ENCODE data around the gene USP22.

The USP22 gene

GRCh38 chr17:21079196-21079595, 36.4 kb upstream of the USP22 start:
- no peaks in the 10 kb centered on the region for H3K79me1 ChIP-seq (ENCODE audit: low read depth, low read length)
- no peak overlapping the region for H2BK15ac ChIP-seq (ENCODE audit: low read length)
- no peak overlapping the region for H2BK12ac ChIP-seq (ENCODE audit: low read length)
- no peak overlapping the region for H3K18ac ChIP-seq (ENCODE audit: low read length)
- DNase-seq (ENCODE audit: low spot score) = no peak
- no peak overlapping the region for H2BK5ac ChIP-seq (ENCODE audit: low read length)
- no peak overlapping the region for H4K8ac ChIP-seq (ENCODE audit: low read depth, low read length)
- no peak overlapping the region for H3K4me2 ChIP-seq (ENCODE audit: insufficient read depth, low read length, poor library complexity, severe bottlenecking)
- H3K4me3 ChIP-seq (ENCODE audit: low read length in 2 of 2) = no peak overlapping the region
- no peak overlapping the region for H4K91ac ChIP-seq (ENCODE audit: low read depth, low read length, poor library complexity)
- no peak overlapping the region for H3K14ac ChIP-seq (ENCODE audit: low read length)
- no CpG with 5 or more reads among the region's 7 CpGs for WGBS, 2 donors (ENCODE audit: extremely low coverage in 2 of 2, insufficient read length in 2 of 2, insufficient replicate concordance in 1 of 2)
- H3K4ac ChIP-seq (ENCODE audit: low read length) = no peak overlapping the region
- peaks cover 3% of the 10 kb centered on the region in 2 donors for H3K9me3 ChIP-seq (replicated peaks in 1 of 2; ENCODE audit: control insufficient read depth in 2 of 2, insufficient read depth in 1 of 2, low read depth in 1 of 2, low read length in 2 of 2)
- H3K36me3 ChIP-seq (replicated peaks in 1 of 2; ENCODE audit: control insufficient read depth in 2 of 2, insufficient read depth in 2 of 2, low read length in 2 of 2) = no peaks in the 10 kb centered on the region
- H3K27me3 ChIP-seq (ENCODE audit: control insufficient read depth in 3 of 3, insufficient read depth in 3 of 3, low read depth in 1 of 3, low read length in 3 of 3) = peaks cover 0 to 9% (median 0%) of the 10 kb centered on the region in 3 experiments
- H3K27ac ChIP-seq (replicated peaks; ENCODE audit: low read length) = no peak overlapping the region
- H3K23ac ChIP-seq (ENCODE audit: low read depth, low read length, poor library complexity) = no peak overlapping the region
- H3K4me1 ChIP-seq (ENCODE audit: control insufficient read depth in 2 of 2, insufficient read depth in 1 of 2, low read depth in 1 of 2, low read length in 2 of 2) = peaks cover 0 to 2% of the 10 kb centered on the region in 2 donors
- H3K9ac ChIP-seq (ENCODE audit: low read depth, low read length, poor library complexity) = no peak overlapping the region
- H2AK5ac ChIP-seq (ENCODE audit: low read depth, low read length) = no peak overlapping the region
- H2BK120ac ChIP-seq (ENCODE audit: low read depth, low read length) = no peak overlapping the region
- H2AFZ ChIP-seq (ENCODE audit: low read length) = no peak overlapping the region

GRCh38 chr17:21078016-21078780, 35.4 kb upstream of the USP22 start:
- Histone ChIP-seq H3K27me3 (ENCODE audit: control insufficient read depth in 3 of 3, insufficient read depth in 3 of 3, low read depth in 1 of 3, low read length in 3 of 3) (peaks cover 0 to 9% (median 0%) of the 10 kb centered on the region in 3 experiments), H2AFZ (ENCODE audit: low read length) (no peak overlapping the region), H4K8ac (ENCODE audit: low read depth, low read length) (no peak overlapping the region), H2AK5ac (ENCODE audit: low read depth, low read length) (no peak overlapping the region), H3K23ac (ENCODE audit: low read depth, low read length, poor library complexity) (no peak overlapping the region), H3K79me1 (ENCODE audit: low read depth, low read length) (no peaks in the 10 kb centered on the region), H2BK12ac (ENCODE audit: low read length) (no peak overlapping the region), H2BK120ac (ENCODE audit: low read depth, low read length) (no peak overlapping the region), H3K18ac (ENCODE audit: low read length) (no peak overlapping the region), H3K27ac (replicated peaks; ENCODE audit: low read length) (no peak overlapping the region), H3K4me1 (ENCODE audit: control insufficient read depth in 2 of 2, insufficient read depth in 1 of 2, low read depth in 1 of 2, low read length in 2 of 2) (peaks cover 0 to 2% of the 10 kb centered on the region in 2 donors), H3K4ac (ENCODE audit: low read length) (no peak overlapping the region), H3K9ac (ENCODE audit: low read depth, low read length, poor library complexity) (no peak overlapping the region), H3K4me3 (ENCODE audit: low read length in 2 of 2) (no peak overlapping the region), H3K4me2 (ENCODE audit: insufficient read depth, low read length, poor library complexity, severe bottlenecking) (no peak overlapping the region), H2BK15ac (ENCODE audit: low read length) (no peak overlapping the region), H2BK5ac (ENCODE audit: low read length) (no peak overlapping the region), H3K14ac (ENCODE audit: low read length) (no peak overlapping the region), H3K36me3 (replicated peaks in 1 of 2; ENCODE audit: control insufficient read depth in 2 of 2, insufficient read depth in 2 of 2, low read length in 2 of 2) (no peaks in the 10 kb centered on the region), H4K91ac (ENCODE audit: low read depth, low read length, poor library complexity) (no peak overlapping the region), H3K9me3 (replicated peaks in 1 of 2; ENCODE audit: control insufficient read depth in 2 of 2, insufficient read depth in 1 of 2, low read depth in 1 of 2, low read length in 2 of 2) (peaks cover 3% of the 10 kb centered on the region in 2 donors)
- DNase-seq (ENCODE audit: low spot score) = no peak
- WGBS, 2 donors (ENCODE audit: extremely low coverage in 2 of 2, insufficient read length in 2 of 2, insufficient replicate concordance in 1 of 2) = no CpG with 5 or more reads among the region's 11 CpGs

DNA sequence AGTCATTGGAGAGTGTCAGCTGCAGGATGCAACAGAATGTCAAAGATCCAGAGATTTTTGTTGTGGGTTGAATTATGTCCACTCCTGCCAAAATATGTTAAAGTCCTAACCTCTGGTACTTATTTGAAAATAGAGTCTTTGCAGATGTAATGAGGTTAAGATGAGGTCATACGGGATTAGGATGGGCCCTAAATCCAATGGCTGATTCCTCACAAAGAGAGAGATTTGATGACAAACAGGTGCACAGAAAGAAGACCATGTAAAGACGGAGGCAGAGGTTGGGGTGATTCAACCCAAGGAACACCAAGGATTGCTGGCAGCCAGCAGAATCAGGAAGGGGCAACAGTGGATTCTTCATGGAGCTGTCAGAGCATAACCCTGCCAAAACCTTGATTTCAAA, 34.5 kb upstream of the USP22 start:
- Histone ChIP-seq H4K91ac (ENCODE audit: low read depth, low read length, poor library complexity) (no peak overlapping the region), H3K18ac (ENCODE audit: low read length) (no peak overlapping the region), H4K8ac (ENCODE audit: low read depth, low read length) (no peak overlapping the region), H3K4ac (ENCODE audit: low read length) (no peak overlapping the region), H2AK5ac (ENCODE audit: low read depth, low read length) (no peak overlapping the region), H3K9me3 (replicated peaks in 1 of 2; ENCODE audit: control insufficient read depth in 2 of 2, insufficient read depth in 1 of 2, low read depth in 1 of 2, low read length in 2 of 2) (peaks cover 3% of the 10 kb centered on the region in 2 donors), H2BK5ac (ENCODE audit: low read length) (no peak overlapping the region), H2BK120ac (ENCODE audit: low read depth, low read length) (no peak overlapping the region), H3K27ac (replicated peaks; ENCODE audit: low read length) (no peak overlapping the region), H3K79me1 (ENCODE audit: low read depth, low read length) (no peaks in the 10 kb centered on the region), H3K4me2 (ENCODE audit: insufficient read depth, low read length, poor library complexity, severe bottlenecking) (no peak overlapping the region), H3K36me3 (replicated peaks in 1 of 2; ENCODE audit: control insufficient read depth in 2 of 2, insufficient read depth in 2 of 2, low read length in 2 of 2) (no peaks in the 10 kb centered on the region), H2BK15ac (ENCODE audit: low read length) (no peak overlapping the region), H3K23ac (ENCODE audit: low read depth, low read length, poor library complexity) (no peak overlapping the region), H3K14ac (ENCODE audit: low read length) (no peak overlapping the region), H2AFZ (ENCODE audit: low read length) (no peak overlapping the region), H3K9ac (ENCODE audit: low read depth, low read length, poor library complexity) (no peak overlapping the region), H3K4me1 (ENCODE audit: control insufficient read depth in 2 of 2, insufficient read depth in 1 of 2, low read depth in 1 of 2, low read length in 2 of 2) (peaks cover 0 to 4% of the 10 kb centered on the region in 2 donors), H3K4me3 (ENCODE audit: low read length in 2 of 2) (no peak overlapping the region), H2BK12ac (ENCODE audit: low read length) (no peak overlapping the region), H3K27me3 (ENCODE audit: control insufficient read depth in 3 of 3, insufficient read depth in 3 of 3, low read depth in 1 of 3, low read length in 3 of 3) (peaks cover 0 to 9% (median 0%) of the 10 kb centered on the region in 3 experiments)
- DNase-seq (ENCODE audit: low spot score) = no peak
- no CpG with 5 or more reads among the region's 2 CpGs for WGBS, 2 donors (ENCODE audit: extremely low coverage in 2 of 2, insufficient read length in 2 of 2, insufficient replicate concordance in 1 of 2)

DNA sequence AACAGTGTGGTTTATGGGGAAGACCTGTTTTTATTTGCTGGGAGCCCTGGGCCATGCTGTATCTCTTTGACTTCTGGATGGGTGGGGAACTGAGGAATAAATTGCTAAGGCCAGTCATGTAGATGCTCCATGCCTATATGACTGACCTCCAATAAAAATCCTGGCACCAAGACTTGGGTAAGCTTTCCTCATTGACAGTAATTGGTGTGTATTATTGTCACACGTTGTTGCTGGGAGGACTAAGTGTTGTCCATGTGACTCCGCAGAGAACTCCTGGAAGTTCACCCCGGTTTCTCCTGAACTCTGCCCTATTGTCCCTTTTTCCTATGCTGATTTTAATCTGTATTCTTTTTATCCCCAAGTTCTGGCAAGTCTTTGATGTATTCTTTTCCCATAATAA, 33.4 kb upstream of the USP22 start:
- H3K4me2 ChIP-seq (ENCODE audit: insufficient read depth, low read length, poor library complexity, severe bottlenecking) = no peak overlapping the region
- no peak overlapping the region for H2BK120ac ChIP-seq (ENCODE audit: low read depth, low read length)
- H2BK5ac ChIP-seq (ENCODE audit: low read length) = no peak overlapping the region
- H4K8ac ChIP-seq (ENCODE audit: low read depth, low read length) = no peak overlapping the region
- H3K23ac ChIP-seq (ENCODE audit: low read depth, low read length, poor library complexity) = no peak overlapping the region
- H2BK12ac ChIP-seq (ENCODE audit: low read length) = no peak overlapping the region
- H3K4me3 ChIP-seq (ENCODE audit: low read length in 2 of 2) = no peak overlapping the region
- no peak overlapping the region for H3K14ac ChIP-seq (ENCODE audit: low read length)
- no peak overlapping the region for H3K18ac ChIP-seq (ENCODE audit: low read length)
- no peak overlapping the region for H2AK5ac ChIP-seq (ENCODE audit: low read depth, low read length)
- no peak overlapping the region for H3K9ac ChIP-seq (ENCODE audit: low read depth, low read length, poor library complexity)
- WGBS, 2 donors (ENCODE audit: extremely low coverage in 2 of 2, insufficient read length in 2 of 2, insufficient replicate concordance in 1 of 2) = no CpG with 5 or more reads among the region's 3 CpGs
- no peaks in the 10 kb centered on the region for H3K79me1 ChIP-seq (ENCODE audit: low read depth, low read length)
- peaks cover 0 to 9% (median 0%) of the 10 kb centered on the region in 3 experiments for H3K27me3 ChIP-seq (ENCODE audit: control insufficient read depth in 3 of 3, insufficient read depth in 3 of 3, low read depth in 1 of 3, low read length in 3 of 3)
- no peak overlapping the region for H2BK15ac ChIP-seq (ENCODE audit: low read length)
- H3K4me1 ChIP-seq (ENCODE audit: control insufficient read depth in 2 of 2, insufficient read depth in 1 of 2, low read depth in 1 of 2, low read length in 2 of 2) = peaks cover 0 to 4% of the 10 kb centered on the region in 2 donors
- DNase-seq (ENCODE audit: low spot score) = no peak
- H3K4ac ChIP-seq (ENCODE audit: low read length) = no peak overlapping the region
- H3K9me3 ChIP-seq (replicated peaks in 1 of 2; ENCODE audit: control insufficient read depth in 2 of 2, insufficient read depth in 1 of 2, low read depth in 1 of 2, low read length in 2 of 2) = peaks cover 0 to 3% of the 10 kb centered on the region in 2 donors
- no peaks in the 10 kb centered on the region for H3K36me3 ChIP-seq (replicated peaks in 1 of 2; ENCODE audit: control insufficient read depth in 2 of 2, insufficient read depth in 2 of 2, low read length in 2 of 2)
- no peak overlapping the region for H2AFZ ChIP-seq (ENCODE audit: low read length)
- no peak overlapping the region for H4K91ac ChIP-seq (ENCODE audit: low read depth, low read length, poor library complexity)
- no peak overlapping the region for H3K27ac ChIP-seq (replicated peaks; ENCODE audit: low read length)

Data from neuronal stem cell (in vitro differentiated cells).